GM19239 (cell line): Measurements from ENCODE around the gene SPATA6.
"Not testable (repeated sequence)": the region's sequence is repeated elsewhere in the genome, so short reads cannot be mapped to it uniquely, and the experiment has no call there.

Source experiments
- DNase-seq: peaks from one replicate; pipeline ENCODE4 v3.0.0; 2011; ENCODE audit warnings: low spot score; ENCODE audit not compliant: insufficient read length
- FAIRE-seq: peaks from 2 replicates; lab custom pipeline; 2011; peaks lifted over from hg19 to GRCh38; lab: Jason Lieb, UNC

The SPATA6 gene

DNA sequence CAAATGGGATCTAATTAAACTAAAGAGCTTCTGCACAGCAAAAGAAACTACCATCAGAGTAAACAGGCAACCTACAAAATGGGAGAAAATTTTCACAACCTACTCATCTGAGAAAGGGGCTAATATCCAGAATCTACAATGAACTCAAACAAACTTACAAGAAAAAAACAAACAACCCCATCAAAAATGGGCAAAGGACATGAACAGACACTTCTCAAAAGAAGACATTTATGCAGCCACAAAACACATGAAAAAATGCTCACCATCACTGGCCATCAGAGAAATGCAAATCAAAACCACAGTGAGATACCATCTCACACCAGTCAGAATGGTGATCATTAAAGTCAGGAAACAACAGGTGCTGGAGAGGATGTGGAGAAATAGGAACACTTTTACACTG is 189.7 kb downstream of the SPATA6 start:
- DNase-seq, FAIRE-seq: not testable (repeated sequence)

DNA sequence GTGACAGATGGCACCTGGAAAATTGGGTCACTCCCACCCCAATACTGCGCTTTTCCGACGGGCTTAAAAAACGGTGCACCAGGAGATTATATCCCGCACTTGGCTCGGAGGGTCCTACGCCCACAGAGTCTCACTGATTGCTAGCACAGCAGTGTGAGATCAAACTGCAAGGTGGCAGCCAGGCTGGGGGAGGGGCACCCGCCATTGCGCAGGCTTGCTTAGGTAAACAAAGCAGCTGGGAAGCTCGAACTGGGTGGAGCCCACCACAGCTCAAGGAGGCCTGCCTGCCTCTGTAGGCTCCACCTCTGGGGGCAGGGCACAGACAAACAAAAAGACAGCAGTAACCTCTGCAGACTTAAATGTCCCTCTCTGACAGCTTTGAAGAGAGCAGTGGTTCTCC is 194.6 kb downstream of the SPATA6 start:
- DNase-seq, FAIRE-seq: not testable (repeated sequence)

DNA sequence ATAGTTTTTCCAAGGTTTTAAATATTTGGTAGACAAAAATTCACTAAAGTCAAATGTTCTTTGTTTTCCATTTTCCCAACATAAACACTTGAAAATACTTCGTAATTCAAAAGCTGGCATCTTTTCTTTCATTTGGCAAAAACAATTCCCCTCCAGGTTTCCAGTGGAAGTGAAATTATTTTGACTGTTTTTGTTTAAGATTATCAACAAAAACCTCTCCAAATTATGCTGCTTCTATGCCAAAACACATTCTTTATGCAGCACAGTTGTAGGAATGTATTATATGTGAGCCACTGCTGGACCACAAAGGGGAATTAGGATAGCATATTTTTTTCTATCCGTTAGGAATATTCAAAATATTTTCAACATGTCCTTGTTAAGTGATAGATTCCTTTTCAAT is 205.4 kb downstream of the SPATA6 start:
- no peak for FAIRE-seq

DNA sequence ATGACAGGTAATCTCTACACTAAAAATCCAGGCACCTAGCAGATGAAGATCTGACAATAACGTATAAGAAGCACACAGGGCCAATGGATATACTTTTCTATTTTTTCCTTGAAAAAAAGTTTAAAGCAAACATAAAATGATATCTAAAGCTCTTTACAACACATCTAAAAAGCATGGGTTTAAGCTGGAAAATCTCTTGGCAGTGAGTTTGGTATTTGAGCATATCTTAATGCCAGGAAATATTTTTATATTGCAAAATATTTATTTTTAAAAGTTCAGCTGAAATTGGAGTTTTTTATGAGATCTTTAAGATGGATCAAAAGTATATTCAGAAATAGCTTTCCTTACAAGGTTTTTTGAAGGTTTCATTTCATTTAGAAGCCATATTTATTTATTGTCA is 209.0 kb downstream of the SPATA6 start:
- DNase-seq (no peak), FAIRE-seq (no peak)

More for the DNA sequence above, 205.4 kb downstream of the SPATA6 start:
- no peak for DNase-seq

DNA sequence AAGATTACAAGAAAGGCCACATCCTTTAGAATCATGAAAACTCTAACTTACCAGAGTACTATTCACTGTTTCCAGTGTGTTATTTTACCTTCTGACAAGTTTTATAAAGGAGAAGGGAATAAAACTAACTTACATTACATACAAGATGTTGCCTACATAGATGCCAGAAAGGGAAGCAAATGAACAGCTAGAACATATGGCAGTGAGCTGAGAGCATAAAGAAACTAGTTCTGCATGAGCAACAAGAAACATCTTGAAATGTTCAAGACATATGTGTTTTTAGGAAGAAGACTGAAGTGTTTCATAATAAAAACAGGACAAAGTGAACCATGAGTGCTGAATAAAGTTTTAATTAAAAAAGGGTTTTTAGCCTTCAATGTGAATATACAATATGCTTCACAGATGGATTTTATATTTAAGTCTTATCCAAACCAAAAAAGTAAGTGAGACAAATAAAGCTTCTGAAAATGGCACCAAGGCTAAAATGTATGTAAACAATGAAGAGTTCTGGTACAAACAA is 210.1 kb downstream of the SPATA6 start:
- DNase-seq (no peak), FAIRE-seq (no peak)

DNA sequence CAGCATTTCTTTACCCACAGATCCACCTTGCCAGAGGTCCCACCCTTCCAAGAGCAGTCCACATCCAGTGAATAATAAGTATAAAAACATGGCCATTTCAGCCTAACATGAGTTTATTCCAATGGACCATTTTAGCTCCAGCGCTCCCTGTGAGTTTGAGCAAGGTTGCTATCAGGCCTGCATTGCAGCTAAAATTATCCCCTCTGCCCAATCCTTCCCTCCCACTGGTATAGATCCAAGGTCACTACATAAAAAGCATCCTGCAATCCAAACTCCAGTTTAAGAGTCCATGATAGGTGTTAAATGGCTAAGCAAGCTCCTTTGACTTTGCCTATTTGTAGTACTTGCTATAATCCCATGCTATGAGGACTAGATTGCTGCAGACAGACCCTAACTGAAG is 213.9 kb downstream of the SPATA6 start:
- DNase-seq: no peak
- no peak for FAIRE-seq

DNA sequence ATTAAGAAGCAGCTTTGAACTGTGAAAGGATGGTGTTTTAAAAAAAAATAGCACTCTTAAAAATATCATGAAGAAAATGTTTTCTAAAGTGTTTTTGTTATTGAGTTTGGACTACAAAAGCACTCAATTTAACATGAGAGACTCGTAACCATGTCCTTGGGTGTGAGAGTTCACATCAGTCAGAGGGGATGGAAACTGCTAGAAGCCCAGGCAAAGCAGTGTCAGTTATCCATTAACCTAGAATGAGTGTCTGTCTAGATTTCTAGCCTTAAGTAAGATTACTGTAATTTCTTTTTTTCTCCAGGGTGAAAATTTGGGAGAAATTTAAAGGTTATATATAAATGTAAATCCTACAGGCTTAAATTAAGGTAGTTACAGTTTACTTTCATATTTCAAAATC is 217.8 kb downstream of the SPATA6 start:
- DNase-seq (no peak), FAIRE-seq (no peak)

DNA sequence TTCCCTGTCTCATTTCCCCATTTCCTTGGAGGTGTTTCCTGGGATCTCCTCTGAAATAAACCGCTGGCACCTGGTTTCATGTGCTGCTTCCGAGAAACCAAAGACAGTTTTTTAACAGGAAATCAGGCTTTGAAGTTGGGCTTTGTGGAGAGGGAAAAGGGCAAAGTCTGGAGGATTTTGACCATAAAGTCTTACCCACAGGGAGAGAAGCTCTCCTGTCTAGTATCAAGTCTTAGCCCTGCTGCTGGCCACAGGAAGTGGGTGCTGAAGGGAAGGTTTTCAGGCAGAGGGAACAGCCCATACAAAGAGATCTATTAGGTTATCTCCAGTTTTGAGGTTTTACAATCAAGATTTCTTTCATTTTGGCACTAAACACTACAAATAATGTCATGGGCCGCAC is 220.2 kb downstream of the SPATA6 start:
- FAIRE-seq (no peak), DNase-seq (no peak)

DNA sequence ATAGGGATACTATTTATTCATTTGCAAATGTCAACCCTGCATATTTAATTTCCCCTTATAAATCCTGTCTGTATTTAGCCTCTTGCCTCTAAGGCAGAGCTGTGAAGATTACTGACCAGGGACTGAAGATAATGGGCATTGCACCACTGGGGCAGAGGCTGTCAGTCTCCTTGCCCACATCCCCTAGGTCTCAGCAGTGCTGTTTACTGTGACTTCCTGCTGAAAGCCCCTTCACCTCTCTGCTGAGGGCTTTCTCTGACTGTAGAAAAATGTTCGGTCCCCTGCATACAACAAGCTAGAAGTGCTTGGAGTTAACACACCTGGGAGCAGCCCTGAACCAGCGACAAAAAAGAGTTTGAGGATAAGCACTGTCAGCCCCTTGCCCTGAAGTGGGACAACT is 220.7 kb downstream of the SPATA6 start:
- FAIRE-seq: no peak
- DNase-seq: no peak

DNA sequence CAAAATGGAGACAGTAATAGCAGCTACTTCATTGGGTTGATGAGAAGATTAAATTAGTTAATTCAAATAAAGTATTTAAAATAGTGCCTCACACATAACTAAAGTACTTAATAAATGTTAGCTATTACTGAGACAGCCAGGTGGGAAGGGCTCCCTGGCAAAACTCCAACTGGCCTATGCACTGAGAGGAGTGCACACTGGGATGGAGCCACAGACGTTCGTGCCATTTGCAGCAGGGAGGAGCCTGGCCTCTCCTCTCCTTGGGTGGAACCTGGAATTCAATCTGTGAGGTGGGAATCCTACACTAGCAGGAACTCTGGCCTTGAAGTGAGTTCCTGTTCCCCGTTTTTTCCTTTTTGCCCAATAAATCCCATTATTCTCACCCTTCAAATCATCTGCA is 221.4 kb downstream of the SPATA6 start:
- no peak for FAIRE-seq
- DNase-seq: no peak

DNA sequence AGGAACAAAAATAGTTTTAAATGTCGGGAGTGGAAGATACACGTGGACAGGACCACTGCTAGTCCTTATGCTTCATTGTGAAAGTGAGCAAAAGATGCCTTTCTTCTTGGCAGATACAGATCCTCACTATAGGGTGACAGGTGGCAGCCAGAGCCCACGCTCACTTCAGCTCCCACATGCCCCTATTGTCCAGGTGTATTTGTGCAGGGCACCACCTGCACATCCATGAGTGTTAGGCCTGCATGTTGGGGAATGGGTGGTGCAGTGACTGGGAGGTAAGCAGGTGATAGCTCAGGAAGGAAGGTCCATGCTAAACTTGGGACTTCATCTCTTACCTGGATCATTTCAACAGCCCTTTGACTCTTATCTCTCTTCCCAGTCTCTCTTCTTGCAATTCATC is 222.1 kb downstream of the SPATA6 start:
- DNase-seq (no peak), FAIRE-seq (no peak)

DNA sequence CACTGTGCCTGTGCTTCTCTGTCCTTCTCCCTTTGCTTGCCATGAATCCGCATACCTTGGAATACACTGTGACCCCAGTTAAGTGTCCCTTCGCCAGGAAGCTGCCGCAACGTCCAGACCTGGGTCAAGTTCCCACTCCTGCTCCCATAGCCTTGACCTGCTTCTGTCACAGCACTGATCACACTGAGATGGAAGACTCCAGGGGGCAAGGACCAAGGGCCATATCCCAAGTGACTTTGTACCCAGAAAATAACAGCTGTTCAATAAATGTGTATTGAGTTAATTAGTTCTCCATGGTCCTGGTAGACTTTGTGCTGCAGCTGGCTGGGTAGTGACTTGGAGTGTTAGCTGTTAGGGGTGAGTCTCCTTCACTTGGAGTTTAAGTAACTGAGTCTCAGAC is 223.6 kb downstream of the SPATA6 start:
- FAIRE-seq (no peak), DNase-seq (no peak)

DNA sequence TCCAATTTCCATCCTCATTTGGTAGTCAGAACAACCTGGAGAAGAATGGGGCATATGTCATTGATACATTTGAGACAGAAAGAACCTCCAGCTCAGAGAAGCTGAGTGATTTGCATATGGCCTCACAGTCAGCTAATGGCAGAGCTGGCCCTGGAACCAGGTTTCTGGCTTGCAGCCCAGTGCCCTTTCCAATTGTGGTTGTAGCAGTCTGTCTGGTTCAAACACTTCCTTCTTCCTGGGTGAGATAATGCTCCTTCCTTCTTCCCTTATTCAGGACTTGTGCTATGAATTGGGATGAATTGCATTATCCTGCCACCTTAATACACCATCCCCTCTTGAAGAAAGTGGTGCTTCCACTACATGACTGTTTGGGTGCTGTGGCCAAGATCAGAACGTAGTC is 225.3 kb downstream of the SPATA6 start:
- DNase-seq: no peak
- no peak for FAIRE-seq
